Esophagus muscularis mucosa (tissue), 4 donors: Measurements from ENCODE around the gene CCDC150. TPM values are rescaled to one million over a fixed set of nuclear protein-coding genes. Genes with fewer than 3 reads are reported as not detected.

ENCODE experiments used
- DNase-seq: peaks from one replicate; pipeline ENCODE4 v3.0.0-alpha.2; 2017; ENCODE audit errors: extremely low spot score
- H3K27ac ChIP-seq, 4 donors: fragments of 200-600 bp; sonication (generic); replicated peaks in 1 of 4; 1 replicate in 3 of 4; 2 replicates in 1 of 4; pipeline ENCODE4 v1.5.1; 2016 to 2019; ENCODE audit warnings: mild to moderate bottlenecking in 1 of 4
- H3K27me3 ChIP-seq, 4 donors: fragments of 200-600 bp; sonication (generic); one replicate each; pipeline versions ENCODE4 v1.5.1 to v1.6.0; 2016 to 2019
- H3K36me3 ChIP-seq, 4 donors: fragments of 200-600 bp; sonication (generic); one replicate each; pipeline ENCODE4 v1.5.1; 2016 to 2019
- H3K4me1 ChIP-seq, 4 donors: fragments of 200-600 bp; sonication (generic); one replicate each; pipeline ENCODE4 v1.5.1; 2016 to 2019
- H3K4me3 ChIP-seq, 4 donors: fragments of 200-600 bp; sonication (generic); 1 replicate in 2 of 4; 2 replicates in 2 of 4; pipeline ENCODE4 v1.5.1; 2016 to 2019; ENCODE audit warnings: mild to moderate bottlenecking in 4 of 4, moderate library complexity in 1 of 4
- H3K9me3 ChIP-seq, 4 donors: fragments of 200-600 bp; sonication (generic); 1 replicate in 3 of 4; 2 replicates in 1 of 4; pipeline ENCODE4 v1.5.1; 2016 to 2019
- EP300 ChIP-seq: sonication (generic); formaldehyde crosslinking; IDR thresholded peaks from one replicate; pipeline ENCODE4 v1.6.1; 2017; ENCODE audit warnings: antibody characterized with exemption
- POLR2A ChIP-seq: fragments of 450-650 bp; IDR thresholded peaks from one replicate; pipeline ENCODE4 v1.6.1; 2017; ENCODE audit warnings: antibody characterized with exemption, moderate library complexity, mild to moderate bottlenecking, low read depth
- POLR2AphosphoS5 ChIP-seq, 2 donors: sonication (generic); formaldehyde crosslinking; IDR thresholded peaks; one replicate each; pipeline ENCODE4 v1.6.1; 2017; ENCODE audit warnings: antibody characterized with exemption in 2 of 2
- WGBS: methylation state at CpG from one replicate; pipeline ENCODE4 v1.1.5; 2018; 5-methylcytosine and 5-hydroxymethylcytosine counted together
- intact Hi-C: fragments of 100-400 bp; cut with DNase I; formaldehyde crosslinking; loops from one replicate; pipeline ENCODE4 v1.15.1; 2023
- total RNA-seq, 4 donors: library from RNA; depleted of rRNA; stranded (reverse); fragments of >200 nt; gene quantifications; one replicate each; pipeline versions ENCODE4 v1.1.0 to v1.2.1, GENCODE V29; 2016
- TF ChIP-seq, protein P1 (sequence below), 3 experiments: fragments of 200-600 bp in 2 of 3; fragments of 450-650 bp in 1 of 3; sonication (generic) in 2 of 3; IDR thresholded peaks; one replicate each; pipeline ENCODE4 v1.5.1; 2017 to 2019; ENCODE audit warnings: antibody characterized with exemption in 3 of 3, mild to moderate bottlenecking in 2 of 3, moderate library complexity in 1 of 3

CCDC150 gene
- total RNA-seq, 4 donors from 2014 or later = 0.33 to 1.7 (median 0.91) TPM

DNA sequence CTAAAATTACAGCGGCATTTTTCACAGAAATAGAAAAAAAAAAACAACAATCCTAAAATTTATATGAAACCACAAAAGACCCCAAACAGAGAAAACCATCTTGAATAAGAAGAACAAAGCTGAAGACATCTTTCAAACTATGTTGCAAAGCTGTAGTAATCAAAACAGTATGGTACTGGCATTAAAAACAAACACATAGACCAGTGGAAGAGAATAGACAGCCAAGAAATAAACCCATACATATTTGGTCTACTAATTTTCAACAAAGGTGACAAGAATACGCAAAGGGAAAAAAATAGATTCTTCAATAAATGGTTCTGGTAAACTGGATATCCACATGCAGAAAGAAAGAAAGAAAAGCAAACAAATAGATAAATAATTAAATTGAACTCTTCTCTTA is 9.0 kb upstream of the CCDC150 start:
- TF ChIP-seq, protein P1, sequence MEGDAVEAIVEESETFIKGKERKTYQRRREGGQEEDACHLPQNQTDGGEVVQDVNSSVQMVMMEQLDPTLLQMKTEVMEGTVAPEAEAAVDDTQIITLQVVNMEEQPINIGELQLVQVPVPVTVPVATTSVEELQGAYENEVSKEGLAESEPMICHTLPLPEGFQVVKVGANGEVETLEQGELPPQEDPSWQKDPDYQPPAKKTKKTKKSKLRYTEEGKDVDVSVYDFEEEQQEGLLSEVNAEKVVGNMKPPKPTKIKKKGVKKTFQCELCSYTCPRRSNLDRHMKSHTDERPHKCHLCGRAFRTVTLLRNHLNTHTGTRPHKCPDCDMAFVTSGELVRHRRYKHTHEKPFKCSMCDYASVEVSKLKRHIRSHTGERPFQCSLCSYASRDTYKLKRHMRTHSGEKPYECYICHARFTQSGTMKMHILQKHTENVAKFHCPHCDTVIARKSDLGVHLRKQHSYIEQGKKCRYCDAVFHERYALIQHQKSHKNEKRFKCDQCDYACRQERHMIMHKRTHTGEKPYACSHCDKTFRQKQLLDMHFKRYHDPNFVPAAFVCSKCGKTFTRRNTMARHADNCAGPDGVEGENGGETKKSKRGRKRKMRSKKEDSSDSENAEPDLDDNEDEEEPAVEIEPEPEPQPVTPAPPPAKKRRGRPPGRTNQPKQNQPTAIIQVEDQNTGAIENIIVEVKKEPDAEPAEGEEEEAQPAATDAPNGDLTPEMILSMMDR (IDR thresholded peaks at IDR 0.05) = no peak
- TF ChIP-seq EP300 (no peak), POLR2AphosphoS5 (IDR thresholded peaks at IDR 0.05) (no peak), POLR2A (no peak)
- DNase-seq = no peak
- intact Hi-C loops = no loop called here
- Histone ChIP-seq H3K27ac (no peak overlapping the region), H3K36me3 (no peaks in the 10 kb centered on the region), H3K9me3 (peaks cover 0 to 13% (median 6%) of the 10 kb centered on the region in 4 donors), H3K4me3 (no peak overlapping the region), H3K4me1 (no peaks in the 10 kb centered on the region), H3K27me3 (no peaks in the 10 kb centered on the region)
- 96% methylated on average over 2 of the region's 2 CpGs for WGBS

DNA sequence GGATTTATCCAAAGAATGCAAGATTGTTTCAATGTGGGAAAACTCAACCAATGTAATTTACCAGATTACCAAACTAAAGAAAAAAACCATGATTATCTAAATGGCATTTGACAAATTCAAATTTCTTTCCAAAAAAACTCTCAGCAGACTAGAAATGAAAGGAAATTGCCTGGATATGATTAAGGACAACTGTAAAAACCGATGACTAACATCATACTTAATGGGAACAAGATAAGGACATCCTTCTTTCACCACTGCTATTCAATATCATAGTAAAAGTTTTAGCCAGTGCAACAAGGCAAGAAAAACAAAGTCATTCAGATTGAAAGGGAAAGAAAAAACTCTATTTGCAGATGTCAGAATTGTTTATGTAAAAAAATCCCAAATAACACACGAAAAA is 4.4 kb upstream of the CCDC150 start:
- intact Hi-C loops = no loop called here
- no peaks in the 10 kb centered on the region for H3K27me3 ChIP-seq
- no peaks in the 10 kb centered on the region for H3K36me3 ChIP-seq
- peaks cover 0 to 8% (median 6%) of the 10 kb centered on the region in 4 donors for H3K4me1 ChIP-seq
- H3K4me3 ChIP-seq = no peak overlapping the region
- DNase-seq = no peak
- no peak for TF ChIP-seq POLR2AphosphoS5 (IDR thresholded peaks at IDR 0.05)
- no peak for TF ChIP-seq POLR2A
- TF ChIP-seq, protein P1 (IDR thresholded peaks at IDR 0.05) = no peak
- no peak for TF ChIP-seq EP300
- 76% methylated on average over 2 of the region's 2 CpGs for WGBS
- no peak overlapping the region for H3K27ac ChIP-seq
- H3K9me3 ChIP-seq = peaks cover 0 to 13% (median 6%) of the 10 kb centered on the region in 4 donors

DNA sequence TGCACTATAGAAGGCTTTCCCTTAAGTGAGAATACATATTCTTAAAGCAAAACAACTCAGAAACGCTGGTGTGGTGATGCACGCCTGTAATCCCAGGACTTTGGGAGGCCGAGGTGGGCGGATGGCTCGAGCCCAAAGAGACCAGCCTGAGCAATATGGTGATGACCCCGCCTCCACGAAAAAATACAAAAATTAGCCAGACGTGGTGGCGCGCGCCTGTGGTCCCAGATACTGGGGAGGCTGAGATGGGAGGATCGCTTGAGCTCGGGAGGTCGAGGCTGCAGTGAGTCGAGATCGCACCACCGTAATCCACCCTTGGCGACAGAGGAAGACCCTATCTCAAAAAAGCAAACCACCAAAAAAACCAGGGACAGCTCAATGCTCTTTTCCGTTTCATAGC is 750 bp upstream of the CCDC150 start:
- intact Hi-C loops = no loop called here
- no peak for DNase-seq

DNA sequence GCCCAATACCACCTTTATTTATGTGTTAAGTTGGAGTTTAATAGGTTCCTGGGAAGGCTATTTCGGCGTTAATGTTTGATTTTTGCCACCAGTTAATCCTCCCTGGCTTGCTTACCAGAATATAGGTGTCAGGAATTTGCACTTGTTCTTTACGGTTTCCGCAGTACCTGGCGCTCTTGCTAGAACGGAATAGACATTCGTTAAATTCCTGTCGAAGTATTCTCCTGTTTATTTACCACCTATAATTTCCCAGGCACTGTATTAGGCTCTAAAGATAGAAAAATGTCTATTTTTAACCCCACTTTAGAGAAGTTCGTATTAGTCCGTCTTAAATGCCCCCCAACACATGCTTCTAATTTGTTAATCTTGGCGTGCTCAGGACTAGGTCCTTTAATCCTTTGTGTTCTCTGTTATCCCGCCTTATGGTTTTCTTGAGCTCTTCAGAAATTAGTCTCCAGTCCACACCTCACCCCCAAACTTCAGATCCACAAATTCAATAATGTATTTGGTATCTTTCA is 575 bp downstream of the CCDC150 start:
- DNase-seq = no peak
- Histone ChIP-seq H3K4me3 (peak overlapping the region; percentile 57 to 73 (median 65)), H3K27me3 (no peaks in the 10 kb centered on the region), H3K9me3 (no peaks in the 10 kb centered on the region), H3K27ac (peak overlapping the region in 1 of 4 donors; percentile 50), H3K4me1 (peaks cover 0 to 11% (median 8%) of the 10 kb centered on the region in 4 donors), H3K36me3 (no peaks in the 10 kb centered on the region)
- 11% methylated on average over 12 of the region's 12 CpGs for WGBS
- TF ChIP-seq, protein P1 (IDR thresholded peaks at IDR 0.05) = no peak
- intact Hi-C loops = no loop called here

More for the DNA sequence above, 750 bp upstream of the CCDC150 start:
- Histone ChIP-seq H3K27ac (no peak overlapping the region), H3K36me3 (no peaks in the 10 kb centered on the region), H3K9me3 (no peaks in the 10 kb centered on the region), H3K4me3 (peak overlapping the region; percentile 57 to 73 (median 65)), H3K4me1 (peaks cover 0 to 11% (median 8%) of the 10 kb centered on the region in 4 donors), H3K27me3 (no peaks in the 10 kb centered on the region)
- 94% methylated on average over 19 of the region's 19 CpGs for WGBS
- TF ChIP-seq, protein P1 (IDR thresholded peaks at IDR 0.05) = no peak
- TF ChIP-seq POLR2AphosphoS5 (IDR thresholded peaks at IDR 0.05) = no peak

DNA sequence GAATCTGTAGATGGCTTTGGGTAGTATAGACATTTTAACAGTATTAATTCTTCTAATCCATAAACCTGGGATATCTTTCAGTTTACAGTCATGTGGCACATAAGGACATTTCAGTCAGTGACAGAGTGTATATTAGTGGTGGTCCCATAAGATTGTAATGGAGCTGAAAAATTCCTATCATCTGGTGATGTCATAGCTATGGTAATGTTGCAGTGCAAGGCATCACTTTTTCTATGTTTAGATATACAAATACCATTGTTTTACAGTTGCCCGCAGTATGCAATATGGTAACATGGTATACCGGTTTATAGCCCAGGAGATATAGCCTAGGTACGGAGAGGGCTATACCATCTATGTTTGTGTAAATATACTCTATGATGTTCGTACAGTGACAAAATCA is 9.7 kb downstream of the CCDC150 start:
- Histone ChIP-seq H3K27me3 (no peaks in the 10 kb centered on the region), H3K4me3 (no peak overlapping the region), H3K36me3 (no peaks in the 10 kb centered on the region), H3K9me3 (peaks cover 0 to 43% (median 37%) of the 10 kb centered on the region in 4 donors), H3K27ac (no peak overlapping the region), H3K4me1 (no peaks in the 10 kb centered on the region)
- 99% methylated on average over 4 of the region's 4 CpGs for WGBS
- TF ChIP-seq EP300 (no peak), POLR2AphosphoS5 (IDR thresholded peaks at IDR 0.05) (no peak), POLR2A (no peak)
- TF ChIP-seq, protein P1 (IDR thresholded peaks at IDR 0.05) = no peak
- intact Hi-C loops = no loop called here
- DNase-seq = no peak
